Measurements from ENCODE around the gene STAT4.

Gene STAT4

GRCh38 chr2:191048073-191048472, 102.7 kb downstream of the STAT4 start:
- Histone ChIP-seq H3K36me3 (replicated peaks) (no peaks in the 10 kb centered on the region), H3K4me3 (ENCODE audit: low read depth, low read length) (no peak overlapping the region), H3K27me3 (replicated peaks) (no peaks in the 10 kb centered on the region), H3K27ac (peak overlapping the region; percentile 96)
- no peak for TF ChIP-seq CTCF (IDR thresholded peaks at IDR 0.05; ENCODE audit: low read depth, low read length, missing control alignments)
- in situ Hi-C loops (cut with HindIII; ENCODE audit: low pct_ligation_motif_present, low sequenced_read_pairs) = no loop called here
- peak; percentile 19 for DNase-seq

- no peak for DNase-seq
- Histone ChIP-seq H3K36me3 (replicated peaks) (no peaks in the 10 kb centered on the region), H3K27ac (no peak overlapping the region), H3K27me3 (replicated peaks) (no peaks in the 10 kb centered on the region), H3K4me3 (ENCODE audit: low read depth, low read length) (no peak overlapping the region)
- TF ChIP-seq CTCF (IDR thresholded peaks at IDR 0.05; ENCODE audit: low read depth, low read length, missing control alignments) = no peak
- in situ Hi-C loops (cut with HindIII; ENCODE audit: low pct_ligation_motif_present, low sequenced_read_pairs) = no loop called here
Measured at GRCh38 chr2:191045141-191045540, 105.7 kb downstream of the STAT4 start.

- H3K27ac ChIP-seq = no peak overlapping the region
- H3K36me3 ChIP-seq (replicated peaks) = no peaks in the 10 kb centered on the region
- no peak overlapping the region for H3K4me3 ChIP-seq (ENCODE audit: low read depth, low read length)
- no peak for DNase-seq
- no peak for TF ChIP-seq CTCF (IDR thresholded peaks at IDR 0.05; ENCODE audit: low read depth, low read length, missing control alignments)
- H3K27me3 ChIP-seq (replicated peaks) = no peaks in the 10 kb centered on the region
- in situ Hi-C loops (cut with HindIII; ENCODE audit: low pct_ligation_motif_present, low sequenced_read_pairs) = no loop called here
Measured at GRCh38 chr2:191043438-191043837, 107.4 kb downstream of the STAT4 start.

GRCh38 chr2:191041418-191042161, 109.2 kb downstream of the STAT4 start:
- Histone ChIP-seq H3K36me3 (replicated peaks) (no peaks in the 10 kb centered on the region), H3K4me3 (ENCODE audit: low read depth, low read length) (no peak overlapping the region), H3K27ac (no peak overlapping the region), H3K27me3 (replicated peaks) (no peaks in the 10 kb centered on the region)
- in situ Hi-C loops (cut with HindIII; ENCODE audit: low pct_ligation_motif_present, low sequenced_read_pairs) = no loop called here
- DNase-seq = peak; percentile 24
- TF ChIP-seq CTCF (IDR thresholded peaks at IDR 0.05; ENCODE audit: low read depth, low read length, missing control alignments) = no peak

GRCh38 chr2:191039616-191040015, 111.2 kb downstream of the STAT4 start:
- Histone ChIP-seq H3K36me3 (replicated peaks) (no peaks in the 10 kb centered on the region), H3K4me3 (ENCODE audit: low read depth, low read length) (no peak overlapping the region), H3K27ac (no peak overlapping the region), H3K27me3 (replicated peaks) (no peaks in the 10 kb centered on the region)
- in situ Hi-C loops (cut with HindIII; ENCODE audit: low pct_ligation_motif_present, low sequenced_read_pairs) = no loop called here
- DNase-seq = no peak
- TF ChIP-seq CTCF (IDR thresholded peaks at IDR 0.05; ENCODE audit: low read depth, low read length, missing control alignments) = no peak

- no peak for TF ChIP-seq CTCF (IDR thresholded peaks at IDR 0.05; ENCODE audit: low read depth, low read length, missing control alignments)
- in situ Hi-C loops (cut with HindIII; ENCODE audit: low pct_ligation_motif_present, low sequenced_read_pairs) = no loop called here
- H3K4me3 ChIP-seq (ENCODE audit: low read depth, low read length) = no peak overlapping the region
- DNase-seq = peak; percentile 30
- H3K27ac ChIP-seq = peak overlapping the region; percentile 64
- H3K36me3 ChIP-seq (replicated peaks) = no peaks in the 10 kb centered on the region
- H3K27me3 ChIP-seq (replicated peaks) = no peaks in the 10 kb centered on the region
Measured at GRCh38 chr2:191038741-191039140, 112.1 kb downstream of the STAT4 start.
